SK-N-MC (cell line): ENCODE measurements around the gene SIDT2.

Source experiments
- EZH2 ChIP-seq: fragments of 200-600 bp; sonication (generic); IDR thresholded peaks from one replicate; pipeline ENCODE4 v1.6.1; 2017; ENCODE audit warnings: antibody characterized with exemption
- FOXP2 ChIP-seq: optimal IDR thresholded peaks from 2 replicates; pipeline ENCODE3; 2011; ENCODE audit warnings: mild to moderate bottlenecking, moderate library complexity; ENCODE audit not compliant: insufficient read depth; ENCODE audit errors: extremely low read length, control extremely low read depth
- POLR2AphosphoS5 ChIP-seq: IDR thresholded peaks from 2 replicates; pipeline ENCODE4 v1.6.1; 2012; ENCODE audit warnings: mild to moderate bottlenecking, low read depth, low read length, borderline replicate concordance

GRCh38 chr11:117212697-117213355 is 34.3 kb downstream of the SIDT2 start:
- TF ChIP-seq EZH2 (no peak), POLR2AphosphoS5 (no peak), FOXP2 (no peak)
